H9 (cell line): Measurements from ENCODE around the gene SLC25A17. TPM values are rescaled to one million over a fixed set of nuclear protein-coding genes. Genes with fewer than 3 reads are reported as not detected.

ENCODE experiments used
- DNase-seq: peaks from one replicate; pipeline ENCODE4 v3.0.0-alpha.2; 2017
- H2AFZ ChIP-seq: one replicate; pipeline ENCODE4 v1.6.1; 2013; ENCODE audit warnings: mild to moderate bottlenecking, low read length, control low read depth, moderate library complexity
- H2AK5ac ChIP-seq: 2 replicates; pipeline ENCODE4 v1.6.1; 2013; ENCODE audit warnings: low read length, control low read depth, mixed read lengths; ENCODE audit not compliant: insufficient read length
- H2BK120ac ChIP-seq: one replicate; pipeline ENCODE4 v1.6.1; 2013; ENCODE audit warnings: low read depth, mild to moderate bottlenecking, low read length, control low read depth, inconsistent platforms; ENCODE audit not compliant: poor library complexity, severe bottlenecking
- H2BK12ac ChIP-seq: 2 replicates; pipeline ENCODE4 v1.6.1; 2013; ENCODE audit warnings: low read length, control low read depth, mixed read lengths, low read depth; ENCODE audit not compliant: insufficient read length
- H2BK15ac ChIP-seq: 2 replicates; pipeline ENCODE4 v1.6.1; 2013; ENCODE audit warnings: low read depth, low read length, control low read depth
- H2BK20ac ChIP-seq: one replicate; pipeline ENCODE4 v1.6.1; 2013; ENCODE audit warnings: low read depth, mild to moderate bottlenecking, low read length, control low read depth, inconsistent platforms; ENCODE audit not compliant: poor library complexity, severe bottlenecking
- H2BK5ac ChIP-seq: 2 replicates; pipeline ENCODE4 v1.6.1; 2013; ENCODE audit warnings: low read length, control low read depth, mixed read lengths; ENCODE audit not compliant: insufficient read length
- H3K14ac ChIP-seq: 2 replicates; pipeline ENCODE4 v1.6.1; 2013; ENCODE audit warnings: low read length, control low read depth; ENCODE audit not compliant: insufficient read depth
- H3K18ac ChIP-seq: 2 replicates; pipeline ENCODE4 v1.6.1; 2013; ENCODE audit warnings: low read depth, mild to moderate bottlenecking, mixed read lengths, low read length, control low read depth; ENCODE audit not compliant: insufficient read length
- H3K23ac ChIP-seq: 2 replicates; pipeline ENCODE4 v1.6.1; 2013; ENCODE audit warnings: low read length, control low read depth, mixed read lengths, low read depth; ENCODE audit not compliant: insufficient read length
- H3K23me2 ChIP-seq: 2 replicates; pipeline ENCODE4 v1.6.1; 2013; ENCODE audit warnings: low read depth, mild to moderate bottlenecking, mixed read lengths, low read length, control low read depth; ENCODE audit not compliant: insufficient read length, poor library complexity, severe bottlenecking
- H3K27ac ChIP-seq: 2 replicates; pipeline ENCODE4 v1.5.1; 2013; ENCODE audit warnings: low read length, control low read depth, mixed read lengths, low read depth; ENCODE audit not compliant: insufficient read length
- H3K27me3 ChIP-seq: 2 replicates; pipeline ENCODE4 v1.6.1; 2013; ENCODE audit warnings: low read length, control low read depth, inconsistent platforms; ENCODE audit not compliant: insufficient read depth
- H3K4ac ChIP-seq: 2 replicates; pipeline ENCODE4 v1.6.1; 2013; ENCODE audit warnings: low read depth, mild to moderate bottlenecking, control low read depth, inconsistent platforms, low read length, moderate library complexity
- H3K4me1 ChIP-seq: 2 replicates; pipeline ENCODE4 v1.6.1; 2013; ENCODE audit warnings: low read length, control low read depth, inconsistent platforms; ENCODE audit not compliant: insufficient read depth
- H3K4me2 ChIP-seq: 2 replicates; pipeline ENCODE4 v1.6.1; 2013; ENCODE audit warnings: low read length, control low read depth, mixed read lengths; ENCODE audit not compliant: insufficient read length, insufficient read depth
- H3K56ac ChIP-seq: 2 replicates; pipeline ENCODE4 v1.6.1; 2013; ENCODE audit warnings: low read depth, mild to moderate bottlenecking, mixed read lengths, low read length, control low read depth; ENCODE audit not compliant: insufficient read length
- H3K79me1 ChIP-seq: 2 replicates; pipeline ENCODE4 v1.6.1; 2013; ENCODE audit warnings: low read depth, mild to moderate bottlenecking, moderate library complexity, low read length, control low read depth, inconsistent platforms; ENCODE audit not compliant: insufficient read depth, poor library complexity, severe bottlenecking
- H3K79me2 ChIP-seq: 2 replicates; pipeline ENCODE4 v1.6.1; 2013; ENCODE audit warnings: low read length, control low read depth, inconsistent platforms; ENCODE audit not compliant: insufficient read depth
- H3K9ac ChIP-seq: 2 replicates; pipeline ENCODE4 v1.6.1; 2013; ENCODE audit warnings: low read length, control low read depth, mixed read lengths; ENCODE audit not compliant: insufficient read length; ENCODE audit errors: extremely low read depth
- H3K9me3 ChIP-seq: one replicate; pipeline ENCODE4 v1.6.1; 2013; ENCODE audit warnings: low read depth, low read length, inconsistent platforms; ENCODE audit not compliant: control insufficient read depth
- H3T11ph ChIP-seq: one replicate; pipeline ENCODE4 v1.6.1; 2013; ENCODE audit warnings: mild to moderate bottlenecking, low read length, control low read depth, inconsistent platforms
- H4K20me1 ChIP-seq: one replicate; pipeline ENCODE4 v1.6.1; 2013; ENCODE audit not compliant: control insufficient read depth, insufficient read length, insufficient read depth
- H4K5ac ChIP-seq: 2 replicates; pipeline ENCODE4 v1.6.1; 2013; ENCODE audit warnings: low read depth, mild to moderate bottlenecking, mixed read lengths, low read length, control low read depth; ENCODE audit not compliant: insufficient read length
- H4K8ac ChIP-seq: replicated peaks from 2 replicates; pipeline ENCODE4 v1.6.1; 2013; ENCODE audit warnings: low read length, control low read depth, mixed read lengths, low read depth; ENCODE audit not compliant: insufficient read length
- H4K91ac ChIP-seq: 2 replicates; pipeline ENCODE4 v1.6.1; 2013; ENCODE audit warnings: low read depth, mild to moderate bottlenecking, moderate library complexity, mixed read lengths, low read length, control low read depth; ENCODE audit not compliant: insufficient read length
- H3K27ac Mint-ChIP-seq, 3 experiments: 2 replicates in 2 of 3; 3 replicates in 1 of 3; pipeline ENCODE4 v1.8.0; 2020 to 2021; ENCODE audit warnings: mixed read lengths in 3 of 3, mild to moderate bottlenecking in 1 of 3, moderate library complexity in 1 of 3
- H3K27me3 Mint-ChIP-seq: 2 replicates; pipeline ENCODE4 v1.8.0; 2021; ENCODE audit warnings: low read depth, mild to moderate bottlenecking, moderate library complexity, mixed read lengths
- H3K36me3 Mint-ChIP-seq, 3 experiments: 2 replicates in 2 of 3; 3 replicates in 1 of 3; pipeline ENCODE4 v1.8.0; 2020 to 2021; ENCODE audit warnings: low read depth in 3 of 3, mixed read lengths in 3 of 3; ENCODE audit not compliant: insufficient read depth in 1 of 3
- H3K4me1 Mint-ChIP-seq, 2 experiments: 2 replicates each; pipeline ENCODE4 v1.8.0; 2020; ENCODE audit warnings: mixed read lengths in 2 of 2
- H3K4me3 Mint-ChIP-seq, 2 experiments: 2 replicates in 1 of 2; 3 replicates in 1 of 2; pipeline ENCODE4 v1.8.0; 2020 to 2021; ENCODE audit warnings: mild to moderate bottlenecking in 2 of 2, mixed read lengths in 2 of 2, moderate library complexity in 1 of 2
- H3K9me3 Mint-ChIP-seq, 2 experiments: 2 replicates in 1 of 2; 3 replicates in 1 of 2; pipeline ENCODE4 v1.8.0; 2020; ENCODE audit warnings: mild to moderate bottlenecking in 2 of 2, mixed read lengths in 2 of 2, moderate library complexity in 1 of 2
- CTCF ChIP-seq: fragments of 200-600 bp; sonication (generic); conservative IDR thresholded peaks from 3 replicates; pipeline ENCODE4 v1.8.0; 2021; ENCODE audit warnings: antibody characterized with exemption, mild to moderate bottlenecking
- total RNA-seq: library from RNA; stranded (reverse); gene quantifications from 2 replicates; pipeline ENCODE4 v1.2.1, GENCODE V29; 2021

The SLC25A17 gene
- total RNA-seq, 1 experiment from 2014 or later, result 26.5 TPM

- H2BK12ac ChIP-seq, result no peak overlapping the region
- no peaks in the 10 kb centered on the region for H4K20me1 ChIP-seq
- H3K14ac ChIP-seq, result no peak overlapping the region
- no peak for TF ChIP-seq CTCF
- H3K79me1 ChIP-seq, result no peaks in the 10 kb centered on the region
- H3K27ac ChIP-seq, result no peak overlapping the region
- Mint-ChIP-seq H3K27ac (peak overlapping the region in 1 of 3 experiments; percentile 59; a peak in 2 of 7 replicates), H3K27me3 (no peaks in the 10 kb centered on the region), H3K9me3 (no peaks in the 10 kb centered on the region), H3K4me3 (no peak overlapping the region), H3K4me1 (peaks cover 5 to 10% of the 10 kb centered on the region in 2 experiments), H3K36me3 (peaks cover 5 to 55% (median 24%) of the 10 kb centered on the region in 3 experiments; a peak in 6 of 7 replicates)
- no peaks in the 10 kb centered on the region; the same call in 1 of the 2 replicates for H3K4me1 ChIP-seq
- no peaks in the 10 kb centered on the region for H3K27me3 ChIP-seq
- no peak overlapping the region for H3K4ac ChIP-seq
- H2BK15ac ChIP-seq, result no peak overlapping the region
- H3K9me3 ChIP-seq, result no peaks in the 10 kb centered on the region
- H3K9ac ChIP-seq, result no peak overlapping the region
- H3K56ac ChIP-seq, result no peak overlapping the region
- no peak overlapping the region for H2AK5ac ChIP-seq
- H3K23ac ChIP-seq, result no peak overlapping the region
- no peak overlapping the region for H3T11ph ChIP-seq
- H3K23me2 ChIP-seq, result no peaks in the 10 kb centered on the region
- H4K8ac ChIP-seq, result no peak overlapping the region
- no peak overlapping the region for H2AFZ ChIP-seq
- H3K79me2 ChIP-seq, result no peaks in the 10 kb centered on the region
- H2BK20ac ChIP-seq, result no peak overlapping the region
- no peak overlapping the region for H2BK5ac ChIP-seq
- H2BK120ac ChIP-seq, result no peak overlapping the region
- DNase-seq, result no peak
- no peak overlapping the region for H3K18ac ChIP-seq
- no peak overlapping the region for H4K91ac ChIP-seq
- peak overlapping the region; percentile 63 for H4K5ac ChIP-seq
- H3K4me2 ChIP-seq, result no peak overlapping the region
Measured at GRCh38 chr22:40791241-40791640, 27.9 kb downstream of the SLC25A17 start.
